GM11168 (cell line): ENCODE measurements around the gene FBXL7.

Experiments used
- in situ Hi-C: fragments of 300-500 bp; cut with MboI; formaldehyde crosslinking; loops from one replicate; pipeline ENCODE4 v1.12.0; 2022; ENCODE audit warnings: low sequenced_read_pairs; ENCODE audit not compliant: unreplicated experiment

Gene FBXL7

GRCh38 chr5:15791274-15791673, 291.3 kb downstream of the FBXL7 start:
- in situ Hi-C loops = no loop called here

DNA sequence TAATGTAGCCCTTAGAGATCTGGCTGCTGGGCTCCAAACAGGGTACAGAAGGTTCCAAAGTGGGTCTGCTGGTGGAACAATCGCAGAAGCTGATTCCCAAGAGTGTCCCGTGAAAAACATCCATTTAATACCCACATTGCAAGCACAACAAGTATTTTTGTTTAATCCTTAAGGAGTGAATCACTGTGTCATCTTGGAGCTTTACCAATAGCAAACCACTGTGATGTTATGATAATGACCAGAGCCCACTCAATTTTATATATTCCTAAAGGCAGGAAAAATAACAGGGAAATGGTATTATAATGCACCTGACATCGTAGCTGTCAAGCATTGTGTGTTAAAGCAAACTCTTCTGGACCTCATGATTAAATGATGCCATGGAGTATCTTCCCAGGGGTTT, 291.9 kb downstream of the FBXL7 start:
- in situ Hi-C loops = no loop called here

GRCh38 chr5:15794052-15794985, 294.3 kb downstream of the FBXL7 start:
- in situ Hi-C loops = no loop called here

DNA sequence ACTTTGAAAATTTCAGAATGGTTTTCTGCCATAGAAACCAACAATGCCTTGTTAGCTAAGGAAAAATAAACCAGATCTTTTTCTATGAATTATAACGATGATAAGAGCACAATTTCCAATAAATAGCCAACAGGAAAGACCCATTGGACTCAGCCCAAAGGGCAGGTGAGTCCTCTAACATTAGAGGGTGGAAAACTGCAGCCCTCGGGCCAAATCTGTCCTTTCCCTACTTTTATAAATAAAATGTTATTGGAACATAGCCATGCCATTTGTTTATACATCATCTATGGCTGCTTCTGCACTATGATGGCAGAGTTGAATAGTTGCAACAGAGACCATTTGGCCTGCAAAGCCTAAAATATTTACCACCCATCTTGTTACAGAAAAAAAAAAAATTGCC, 296.1 kb downstream of the FBXL7 start:
- in situ Hi-C loops = no loop called here

DNA sequence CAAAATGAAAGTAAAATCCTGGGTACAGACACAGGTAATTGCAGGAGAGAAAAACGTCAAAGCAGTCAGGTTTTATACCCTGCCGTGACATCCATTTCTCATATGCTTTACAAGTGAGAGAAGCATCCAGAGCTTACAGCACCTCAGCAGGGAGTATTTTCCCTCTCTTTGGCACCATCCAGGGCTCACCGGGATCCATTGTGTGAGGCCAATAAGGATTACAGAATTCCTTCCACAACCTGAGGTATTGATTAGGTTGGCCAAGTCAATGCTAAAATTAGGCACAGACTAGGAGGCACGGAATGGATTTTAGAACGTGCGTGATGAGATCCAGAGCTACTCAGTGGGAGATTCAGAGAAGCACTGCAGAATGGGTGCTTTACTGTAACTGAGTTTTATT, 296.6 kb downstream of the FBXL7 start:
- in situ Hi-C loops = no loop called here

DNA sequence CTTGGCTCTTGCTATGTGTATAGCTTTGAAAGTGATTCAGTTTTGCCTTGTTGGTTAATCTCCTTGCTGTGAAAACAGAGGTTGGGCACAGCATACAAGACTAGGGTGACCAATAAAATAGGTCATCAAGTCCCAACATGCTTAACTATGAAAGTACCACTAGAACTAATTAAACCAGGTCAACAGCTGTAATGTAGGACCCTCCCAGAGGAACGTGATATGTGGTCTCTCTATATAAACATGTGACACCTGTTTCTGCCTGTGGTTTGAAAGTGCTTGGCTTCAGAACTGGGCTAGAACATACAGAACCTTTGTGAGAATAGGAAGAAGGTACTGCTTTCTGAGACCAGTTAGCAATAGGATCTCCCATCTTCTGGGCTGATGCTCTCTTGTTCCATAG, 297.1 kb downstream of the FBXL7 start:
- in situ Hi-C loops = no loop called here

DNA sequence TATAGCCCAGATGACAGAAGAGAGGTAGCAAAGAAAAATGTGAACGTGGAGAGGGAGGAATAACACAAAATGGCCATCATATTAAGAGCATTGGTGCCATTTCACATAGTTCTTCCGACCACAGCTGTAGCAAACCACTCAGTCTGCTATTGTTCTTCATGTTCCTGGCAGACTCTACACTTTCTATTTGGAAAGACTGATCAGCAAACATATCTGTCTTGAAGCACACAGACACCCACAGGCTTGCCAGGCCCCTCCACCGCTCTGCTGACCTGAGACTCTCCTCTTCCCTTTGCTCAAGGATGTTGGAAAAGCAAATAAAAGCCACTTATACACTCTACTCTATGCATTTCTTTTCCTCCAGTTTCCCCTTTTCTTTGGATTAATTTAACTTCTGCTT, 298.0 kb downstream of the FBXL7 start:
- in situ Hi-C loops = no loop called here

DNA sequence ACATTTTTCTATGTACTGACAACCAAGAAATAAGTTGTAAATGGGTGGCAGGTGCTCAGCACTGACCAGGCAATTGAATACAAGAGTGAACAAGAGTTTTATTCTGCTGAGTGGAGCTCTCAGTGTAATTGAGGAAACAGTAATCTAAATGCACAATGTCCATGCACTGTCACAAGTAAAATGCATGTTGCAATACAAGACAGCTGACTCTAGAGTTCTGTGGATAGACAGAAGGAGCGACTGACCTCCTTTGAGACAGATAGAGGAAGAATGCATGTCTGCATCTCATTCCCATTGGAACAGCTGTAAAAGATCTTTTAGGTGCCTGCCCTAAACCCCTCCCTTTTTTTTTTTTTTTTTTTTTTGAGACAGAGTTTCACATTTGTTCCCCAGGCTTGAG, 299.0 kb downstream of the FBXL7 start:
- in situ Hi-C loops = no loop called here

DNA sequence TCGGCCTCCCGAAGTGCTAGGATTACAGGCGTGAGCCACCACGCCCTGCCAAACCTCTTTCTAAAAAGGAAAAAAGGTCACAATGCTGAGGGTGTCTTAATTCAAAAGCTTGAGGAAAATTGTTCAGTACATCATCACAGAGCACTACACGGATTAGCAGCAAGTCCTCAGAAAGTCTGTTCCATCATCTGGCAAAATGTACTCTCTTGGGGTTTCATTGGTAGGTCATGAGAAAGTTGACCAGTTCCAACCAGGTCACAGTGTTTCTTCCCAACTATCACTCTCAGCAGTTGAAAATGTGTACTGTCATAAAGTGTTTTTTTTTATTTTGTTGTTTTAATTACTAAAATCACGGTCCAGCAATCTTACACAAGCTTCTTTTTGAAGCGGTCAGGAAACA, 299.6 kb downstream of the FBXL7 start:
- in situ Hi-C loops = no loop called here

- in situ Hi-C loops = no loop called here
These were observed 303.3 kb downstream of the FBXL7 start for GRCh38 chr5:15803280-15803679.

DNA sequence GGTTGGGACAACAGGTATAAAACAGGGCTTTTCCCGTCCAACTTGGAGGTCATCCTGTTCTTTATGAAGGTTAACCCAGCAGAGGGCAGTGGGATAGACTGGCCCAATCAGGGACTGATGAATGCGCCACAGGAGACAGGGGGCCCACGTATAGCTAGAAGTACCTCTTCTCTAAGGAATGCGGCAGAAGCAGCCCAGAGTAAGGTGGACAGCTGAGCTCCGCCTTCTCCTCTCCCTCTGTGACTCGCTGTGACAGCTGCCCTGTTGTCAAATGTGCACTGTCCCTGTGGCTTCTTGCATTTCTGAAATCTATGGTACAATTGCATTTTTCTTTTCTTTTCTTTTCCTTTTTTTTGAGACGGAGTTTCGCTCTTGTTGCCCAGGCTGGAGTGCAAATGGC, 306.6 kb downstream of the FBXL7 start:
- in situ Hi-C loops = no loop called here

GRCh38 chr5:15807248-15807647, 307.3 kb downstream of the FBXL7 start:
- in situ Hi-C loops = no loop called here

GRCh38 chr5:15807871-15808270, 307.9 kb downstream of the FBXL7 start:
- in situ Hi-C loops = no loop called here

DNA sequence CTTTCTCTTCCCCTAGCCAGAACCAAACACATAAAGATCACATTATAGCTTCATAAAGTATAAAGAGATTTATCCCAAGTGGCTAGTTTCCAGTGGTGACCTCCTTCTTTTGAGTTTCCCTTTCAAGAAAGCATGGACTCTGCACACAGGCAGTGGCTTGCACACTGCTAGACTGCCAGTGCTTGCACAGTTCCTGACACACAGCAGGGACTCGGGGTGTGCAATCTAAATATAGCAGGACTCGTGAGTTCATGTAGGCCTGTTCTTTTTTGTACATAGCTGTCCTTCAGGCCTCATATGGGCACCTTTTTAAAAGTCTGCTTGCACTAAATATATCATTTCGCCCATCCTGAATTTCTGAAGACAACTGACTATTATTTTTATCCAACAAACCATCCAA, 308.6 kb downstream of the FBXL7 start:
- in situ Hi-C loops = no loop called here

GRCh38 chr5:15819617-15820016, 319.6 kb downstream of the FBXL7 start:
- in situ Hi-C loops = no loop called here

GRCh38 chr5:15821506-15821905, 321.5 kb downstream of the FBXL7 start:
- in situ Hi-C loops = no loop called here

GRCh38 chr5:15823398-15823797, 323.4 kb downstream of the FBXL7 start:
- in situ Hi-C loops = no loop called here

DNA sequence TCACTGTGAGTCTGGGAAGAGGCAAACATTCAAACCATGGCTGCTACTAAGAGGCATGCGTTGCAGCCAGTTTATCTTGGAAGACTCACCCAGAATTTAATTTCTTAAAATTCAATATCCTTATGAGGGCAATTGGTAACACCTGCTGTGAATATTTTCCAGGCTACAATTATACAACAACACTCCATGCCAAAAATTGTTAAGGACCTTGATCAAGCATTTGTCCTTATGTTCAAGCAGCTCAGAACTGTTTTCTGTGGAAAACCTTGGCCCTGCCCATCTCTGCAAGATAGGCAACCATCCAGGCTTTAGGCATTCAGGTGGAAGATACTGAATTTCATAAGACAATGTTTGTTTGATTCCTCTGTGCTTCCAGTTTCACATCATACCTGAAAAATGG, 327.8 kb downstream of the FBXL7 start:
- in situ Hi-C loops = no loop called here

DNA sequence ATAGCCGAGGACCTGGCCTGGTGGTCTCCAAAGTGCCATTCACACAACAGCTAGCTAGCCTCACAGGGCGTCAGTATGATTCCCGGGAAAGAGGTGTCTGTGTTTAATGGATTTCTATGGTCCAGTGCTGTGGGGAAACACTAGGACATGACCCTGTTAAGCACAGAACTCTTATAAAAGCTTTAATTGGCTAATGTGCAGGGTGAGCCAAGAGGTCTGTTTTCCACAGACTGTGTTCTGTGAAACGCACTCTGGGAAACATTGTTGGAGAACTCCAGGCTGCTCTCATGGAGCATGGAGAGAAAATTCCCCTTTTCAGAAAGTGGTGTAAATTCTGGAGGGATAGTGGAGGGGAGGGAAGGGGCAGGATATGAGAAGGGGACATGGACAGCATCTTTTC, 331.4 kb downstream of the FBXL7 start:
- in situ Hi-C loops = no loop called here

DNA sequence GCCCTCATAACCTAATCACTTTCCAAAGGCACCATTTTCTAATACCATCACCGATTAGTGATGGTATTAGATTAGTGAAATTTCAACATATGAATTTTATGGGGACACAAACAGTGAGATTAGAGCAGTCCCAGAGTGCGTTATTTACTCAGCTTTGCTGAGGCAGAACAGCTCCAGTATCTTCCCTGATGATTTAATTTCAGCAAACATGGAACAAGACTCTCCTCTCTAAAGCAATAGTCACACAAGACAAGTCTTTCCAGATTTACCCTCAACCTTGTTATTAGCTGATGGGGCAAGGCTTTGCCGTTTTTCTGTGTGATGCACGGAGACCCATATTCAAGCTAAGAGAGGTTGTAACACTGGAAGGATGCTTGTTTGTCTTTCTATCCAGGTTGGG, 333.4 kb downstream of the FBXL7 start:
- in situ Hi-C loops = no loop called here

- in situ Hi-C loops = no loop called here
These were observed 334.7 kb downstream of the FBXL7 start for GRCh38 chr5:15834596-15835245.

GRCh38 chr5:15835514-15835913, 335.5 kb downstream of the FBXL7 start:
- in situ Hi-C loops = no loop called here
